Neural progenitor cell (in vitro differentiated cells): ENCODE data around the gene PCSK6.

Experiments used
- CTCF ChIP-seq: fragments of 200-600 bp; sonication (generic); IDR thresholded peaks from 2 replicates; pipeline ENCODE4 v1.5.1; 2017; ENCODE audit warnings: antibody characterized with exemption, mild to moderate bottlenecking
- EZH2 ChIP-seq: fragments of 200-600 bp; sonication (generic); IDR thresholded peaks from 2 replicates; pipeline ENCODE4 v1.6.1; 2017; ENCODE audit warnings: antibody characterized with exemption, mild to moderate bottlenecking, moderate library complexity
- EZH2phosphoT487 ChIP-seq: fragments of 200-600 bp; sonication (generic); IDR thresholded peaks from 2 replicates; pipeline ENCODE4 v1.6.1; 2017; ENCODE audit warnings: antibody characterized with exemption

DNA sequence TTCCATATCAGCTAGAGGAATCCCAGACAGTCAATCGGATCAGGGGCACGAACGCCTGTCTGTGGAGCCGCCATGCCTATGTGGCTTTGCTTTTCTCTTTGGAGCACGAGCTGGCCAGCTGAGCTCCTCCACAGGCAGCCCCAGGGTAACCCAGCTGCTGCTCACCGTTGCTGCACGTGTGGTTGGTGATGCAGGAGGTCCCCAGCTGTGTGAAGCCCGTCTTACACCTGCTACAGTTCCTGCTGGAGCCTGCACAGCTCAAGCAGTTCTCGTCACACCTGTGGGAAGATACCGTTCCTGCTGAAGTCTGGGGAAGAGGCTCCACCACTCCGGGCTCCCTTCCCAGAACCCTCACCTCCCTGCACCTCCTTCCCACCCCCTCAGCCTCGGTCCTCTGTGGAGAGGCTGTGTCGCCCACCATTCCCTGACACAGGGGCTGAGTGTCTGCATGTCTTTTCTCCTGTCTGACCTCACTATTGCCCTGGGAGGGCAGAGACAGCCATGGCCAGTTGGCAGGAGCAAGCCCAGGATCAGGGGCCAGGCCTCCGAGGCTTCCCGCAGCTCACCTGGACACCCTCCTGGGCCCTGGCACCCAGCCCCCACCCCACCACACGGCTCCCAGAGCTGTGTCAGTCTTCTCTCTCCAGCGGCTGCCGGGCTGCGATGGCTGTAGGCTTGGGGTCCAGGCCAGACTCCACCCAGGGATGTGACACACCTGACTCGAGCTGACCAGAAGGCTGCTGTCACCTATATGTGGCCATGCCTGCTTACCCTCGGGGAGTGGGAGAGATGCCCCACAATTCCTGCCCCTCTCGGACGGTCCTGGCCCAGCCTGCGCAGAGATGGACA is 182.2 kb downstream of the PCSK6 start:
- no peak for TF ChIP-seq CTCF
- no peak for TF ChIP-seq EZH2
- TF ChIP-seq EZH2phosphoT487: no peak
